IMR-90 (cell line): ENCODE measurements around the gene RSRC1. TPM values are rescaled to one million over a fixed set of nuclear protein-coding genes. Genes with fewer than 3 reads are reported as not detected.

Experiments used
- ATAC-seq: fragments of 200-7000 bp; cut with Tn5 transposase; 2 replicates; pipeline ENCODE4 v1.9.1; 2020; ENCODE audit warnings: low read depth, mild to moderate bottlenecking, moderate library complexity
- BruUV-seq: library from RNA; stranded (reverse); fragments of 400-500 nt; replicated peaks from 2 replicates; lab custom pipeline; 2021; lab: Mats Ljungman, UMichigan
- CTCF ChIA-PET: fragments of 300-600 bp; formaldehyde crosslinking; extraction: SDS; loops from one replicate; lab custom pipeline; 2021; ENCODE audit warnings: antibody characterized with exemption; lab: Yijun Ruan, JAX
- POLR2A ChIA-PET: fragments of 300-600 bp; sonication (Branson Sonifier 250); formaldehyde crosslinking; loops from one replicate; lab custom pipeline; 2022; ENCODE audit warnings: antibody characterized with exemption; ENCODE audit not compliant: unreplicated experiment; lab: Charles Lee
- DNase-seq: peaks from one replicate; pipeline ENCODE4 v3.0.0; 2013
- H2AFZ ChIP-seq: replicated peaks from 2 replicates; pipeline ENCODE3; 2013; ENCODE audit warnings: low read length, mild to moderate bottlenecking; ENCODE audit not compliant: poor library complexity
- H2AK5ac ChIP-seq: 2 replicates; pipeline ENCODE4 v1.6.1; 2013; ENCODE audit warnings: low read depth, low read length, inconsistent platforms
- H2AK9ac ChIP-seq: replicated peaks from 2 replicates; pipeline ENCODE3; 2013; ENCODE audit warnings: mild to moderate bottlenecking, low read depth, low read length, moderate library complexity; ENCODE audit not compliant: poor library complexity
- H2BK120ac ChIP-seq: 2 replicates; pipeline ENCODE4 v1.6.1; 2013; ENCODE audit warnings: low read depth, low read length, inconsistent platforms
- H2BK15ac ChIP-seq: 3 replicates; pipeline ENCODE4 v1.6.1; 2013; ENCODE audit warnings: low read depth, low read length, inconsistent platforms
- H2BK20ac ChIP-seq: 2 replicates; pipeline ENCODE4 v1.6.1; 2013; ENCODE audit warnings: low read depth, mild to moderate bottlenecking, inconsistent platforms, low read length, moderate library complexity
- H2BK5ac ChIP-seq: 2 replicates; pipeline ENCODE4 v1.6.1; 2013; ENCODE audit warnings: mild to moderate bottlenecking, low read depth, low read length, inconsistent platforms; ENCODE audit not compliant: poor library complexity, severe bottlenecking
- H3K14ac ChIP-seq: replicated peaks from 2 replicates; pipeline ENCODE4 v1.6.1; 2013; ENCODE audit warnings: low read depth, low read length, inconsistent platforms
- H3K18ac ChIP-seq: 2 replicates; pipeline ENCODE4 v1.6.1; 2013; ENCODE audit warnings: low read depth, low read length, control low read depth
- H3K23ac ChIP-seq: 2 replicates; pipeline ENCODE4 v1.6.1; 2013; ENCODE audit warnings: low read depth, low read length, inconsistent platforms
- H3K27ac ChIP-seq: 2 replicates; pipeline ENCODE4 v1.5.1; 2013; ENCODE audit warnings: mild to moderate bottlenecking, control low read depth, low read length; ENCODE audit not compliant: insufficient read depth
- H3K27me3 ChIP-seq: 2 replicates; pipeline ENCODE4 v1.6.1; 2013; ENCODE audit warnings: low read length; ENCODE audit not compliant: control insufficient read depth, insufficient read depth
- H3K36me3 ChIP-seq: 2 replicates; pipeline ENCODE4 v1.6.1; 2013; ENCODE audit warnings: low read length, mixed read lengths; ENCODE audit not compliant: control insufficient read depth, insufficient read depth
- H3K4ac ChIP-seq: 2 replicates; pipeline ENCODE4 v1.6.1; 2013; ENCODE audit warnings: low read depth, low read length, inconsistent platforms
- H3K4me1 ChIP-seq: 2 replicates; pipeline ENCODE4 v1.6.1; 2013; ENCODE audit warnings: low read length, mixed read lengths; ENCODE audit not compliant: control insufficient read depth, insufficient read depth
- H3K4me2 ChIP-seq: 2 replicates; pipeline ENCODE4 v1.6.1; 2013; ENCODE audit warnings: low read depth, mild to moderate bottlenecking, control low read depth, low read length, moderate library complexity
- H3K4me3 ChIP-seq: 2 replicates; pipeline ENCODE4 v1.5.1; 2013; ENCODE audit warnings: low read depth, mild to moderate bottlenecking, control low read depth, low read length, moderate library complexity; ENCODE audit not compliant: insufficient read depth
- H3K56ac ChIP-seq: 2 replicates; pipeline ENCODE4 v1.6.1; 2013; ENCODE audit warnings: low read length, inconsistent platforms; ENCODE audit not compliant: insufficient read depth; ENCODE audit errors: extremely low read depth
- H3K79me1 ChIP-seq, 2 experiments: 2 replicates each; pipeline ENCODE4 v1.6.1; 2013; ENCODE audit warnings: low read length in 2 of 2, inconsistent platforms in 1 of 2, low read depth in 1 of 2
- H3K9ac ChIP-seq: 2 replicates; pipeline ENCODE4 v1.6.1; 2013; ENCODE audit warnings: low read depth, low read length, control low read depth
- H3K9me1 ChIP-seq: 2 replicates; pipeline ENCODE4 v1.6.1; 2013; ENCODE audit warnings: low read length, inconsistent platforms; ENCODE audit not compliant: insufficient read depth
- H3K9me3 ChIP-seq: 2 replicates; pipeline ENCODE4 v1.6.1; 2013; ENCODE audit warnings: low read length; ENCODE audit not compliant: control insufficient read depth, insufficient read depth
- H4K20me1 ChIP-seq: 2 replicates; pipeline ENCODE4 v1.6.1; 2013; ENCODE audit warnings: low read length, inconsistent platforms; ENCODE audit not compliant: insufficient read depth
- H4K5ac ChIP-seq: 2 replicates; pipeline ENCODE4 v1.6.1; 2013; ENCODE audit warnings: mild to moderate bottlenecking, low read depth, low read length, control low read depth
- H4K8ac ChIP-seq, 2 experiments: 2 replicates each; pipeline ENCODE4 v1.6.1; 2013; ENCODE audit warnings: low read depth in 2 of 2, low read length in 2 of 2, control low read depth in 1 of 2, inconsistent platforms in 1 of 2
- H4K91ac ChIP-seq: 2 replicates; pipeline ENCODE4 v1.6.1; 2013; ENCODE audit warnings: low read depth, low read length, inconsistent platforms; ENCODE audit not compliant: insufficient read depth
- BHLHE40 ChIP-seq: fragments of 150-350 bp; IDR thresholded peaks from 2 replicates; pipeline ENCODE4 v1.6.1; 2016; ENCODE audit warnings: mild to moderate bottlenecking, low read depth, low read length
- CEBPB ChIP-seq: IDR thresholded peaks from 2 replicates; pipeline ENCODE4 v1.6.1; 2012; ENCODE audit warnings: low read depth, low read length, improper control_type of control experiment
- CHD1 ChIP-seq: IDR thresholded peaks from 2 replicates; pipeline ENCODE4 v1.6.1; 2012; ENCODE audit warnings: low read depth, low read length, improper control_type of control experiment
- CTCF ChIP-seq: conservative IDR thresholded peaks from 2 replicates; pipeline ENCODE4 v1.5.1; 2012; ENCODE audit warnings: mild to moderate bottlenecking, low read depth, low read length, improper control_type of control experiment
- ELK1 ChIP-seq: fragments of 150-350 bp; IDR thresholded peaks from 2 replicates; pipeline ENCODE4 v1.6.1; 2016; ENCODE audit warnings: low read depth, mild to moderate bottlenecking, low read length, moderate library complexity, borderline replicate concordance
- FOS ChIP-seq: fragments of 150-350 bp; IDR thresholded peaks from 2 replicates; pipeline ENCODE4 v1.6.1; 2016; ENCODE audit warnings: low read depth, low read length
- MAZ ChIP-seq: IDR thresholded peaks from 2 replicates; pipeline ENCODE4 v1.6.1; 2012; ENCODE audit warnings: low read depth, mild to moderate bottlenecking, low read length, improper control_type of control experiment, moderate library complexity, borderline replicate concordance
- MXI1 ChIP-seq: IDR thresholded peaks from 2 replicates; pipeline ENCODE4 v1.6.1; 2012; ENCODE audit warnings: low read depth, mild to moderate bottlenecking, low read length, moderate library complexity, borderline replicate concordance
- NFE2L2 ChIP-seq: fragments of 150-350 bp; IDR thresholded peaks from 2 replicates; pipeline ENCODE4 v1.6.1; 2016; ENCODE audit warnings: low read depth, mild to moderate bottlenecking, low read length
- POLR2A ChIP-seq: IDR thresholded peaks from 2 replicates; pipeline ENCODE4 v1.6.1; 2012; ENCODE audit warnings: mild to moderate bottlenecking, low read depth, low read length
- RCOR1 ChIP-seq: IDR thresholded peaks from 2 replicates; pipeline ENCODE4 v1.6.1; 2012; ENCODE audit warnings: mild to moderate bottlenecking, low read length, improper control_type of control experiment; ENCODE audit not compliant: insufficient replicate concordance
- RFX5 ChIP-seq: IDR thresholded peaks from 2 replicates; pipeline ENCODE4 v1.8.0; 2012; ENCODE audit warnings: low read depth, mild to moderate bottlenecking, low read length, moderate library complexity
- SMC3 ChIP-seq: fragments of 150-350 bp; IDR thresholded peaks from 2 replicates; pipeline ENCODE4 v1.6.1; 2016; ENCODE audit warnings: low read depth, mild to moderate bottlenecking, antibody characterized with exemption, low read length, moderate library complexity
- USF2 ChIP-seq: fragments of 150-350 bp; IDR thresholded peaks from 2 replicates; pipeline ENCODE4 v1.6.1; 2017; ENCODE audit warnings: mild to moderate bottlenecking, antibody characterized with exemption, low read length, low read depth
- WGBS, 2 experiments: methylation state at CpG; one replicate each; pipeline versions ENCODE4 v1.1.5 to v1.1.7; 2013; ENCODE audit warnings: missing lambda C conversion rate in 2 of 2; ENCODE audit not compliant: insufficient read length in 1 of 2; ENCODE audit errors: extremely low coverage in 2 of 2; 5-methylcytosine and 5-hydroxymethylcytosine counted together
- dilution Hi-C: fragments of 300-500 bp; cut with HindIII; formaldehyde crosslinking; loops from one replicate; pipeline ENCODE4 v1.14.3; 2018; ENCODE audit warnings: low sequenced_read_pairs; ENCODE audit not compliant: unreplicated experiment
- in situ Hi-C: fragments of 300-500 bp; cut with MboI; formaldehyde crosslinking; loops from 3 replicates; pipeline ENCODE4 v1.14.3; 2019; ENCODE audit warnings: low sequenced_read_pairs, inconsistent platforms, mixed read lengths
- intact Hi-C: fragments of 100-400 bp; cut with micrococcal nuclease; formaldehyde crosslinking; loops from 2 replicates; pipeline ENCODE4 v1.10.0; 2022
- polyA plus RNA-seq, 3 experiments: library from polyadenylated mRNA; depleted of rRNA; stranded (reverse); fragments of >200 nt; gene quantifications; 2 replicates each; pipeline ENCODE4 v1.2.3, GENCODE V29; 2012; ENCODE audit warnings: low replicate concordance in 1 of 3
- total RNA-seq: library from RNA; depleted of rRNA; stranded (reverse); fragments of >200 nt; gene quantifications from 2 replicates; pipeline ENCODE4 v1.2.3, GENCODE V29; 2012

RSRC1 gene
- total and polyA plus RNA-seq, 2 of the 4 experiments (the other 2 are of a cell fraction): 3.8 to 41.8 TPM

GRCh38 chr3:158169091-158169491 is 59.2 kb downstream of the RSRC1 start:
- Histone ChIP-seq H2AK9ac (no peak overlapping the region), H3K23ac (no peak overlapping the region), H3K4me2 (no peak overlapping the region), H3K14ac (no peak overlapping the region), H3K56ac (no peak overlapping the region), H3K9ac (no peak overlapping the region), H2AK5ac (no peak overlapping the region), H4K91ac (no peak overlapping the region), H3K9me1 (peaks cover 3% of the 10 kb centered on the region), H3K27ac (no peak overlapping the region), H2BK5ac (no peak overlapping the region), H2BK120ac (no peak overlapping the region), H2BK20ac (no peak overlapping the region), H2BK15ac (no peak overlapping the region), H4K8ac (0 out of 4 replicates have a peak overlapping the region, but pooled peaks of 1 of the 2 experiments have one; percentile 13), H3K9me3 (no peaks in the 10 kb centered on the region), H3K27me3 (peaks cover 1% of the 10 kb centered on the region; the same call in 1 of the 2 replicates), H3K4me3 (no peak overlapping the region), H3K4ac (no peak overlapping the region), H3K18ac (no peak overlapping the region), H4K5ac (no peak overlapping the region), H2AFZ (no peak overlapping the region), H3K36me3 (no peaks in the 10 kb centered on the region), H4K20me1 (peaks cover 5% of the 10 kb centered on the region; the same call in 1 of the 2 replicates), H3K4me1 (peaks cover 3% of the 10 kb centered on the region), H3K79me1 (peaks cover 0 to 9% of the 10 kb centered on the region in 2 experiments; a peak in 1 of 4 replicates)
- intact Hi-C loops (no loop called here), dilution Hi-C loops (no loop called here), in situ Hi-C loops (no loop called here)
- no TSS peak for BruUV-seq
- POLR2A ChIA-PET: no interaction called here
- ATAC-seq (no peak), DNase-seq (peak; percentile 21)
- no CpG with 5 or more reads among the region's 2 CpGs for WGBS, 2 experiments
- TF ChIP-seq BHLHE40 (no peak), CEBPB (no peak), RFX5 (no peak), USF2 (no peak), RCOR1 (no peak), CHD1 (no peak), ELK1 (no peak), SMC3 (no peak), FOS (no peak), MAZ (no peak), MXI1 (no peak), POLR2A (no peak), NFE2L2 (no peak), CTCF (no peak)
- CTCF ChIA-PET: interaction anchor here (0.8 kb wide), 1 partner anchor 37 kb away, joined by 3 read pairs; no protein-coding TSS in a partner anchor
